HepG2 (cell line): ENCODE data around the gene DAB2IP. TPM values are rescaled to one million over a fixed set of nuclear protein-coding genes. Genes with fewer than 3 reads are reported as not detected.

Experiments
- ATAC-seq: fragments of 200-7000 bp; cut with Tn5 transposase; 3 replicates; pipeline ENCODE4 v1.9.1; 2020; ENCODE audit warnings: mild to moderate bottlenecking, moderate library complexity
- BruUV-seq: library from RNA; stranded (reverse); fragments of 400-500 nt; replicated peaks from 2 replicates; lab custom pipeline; 2021; lab: Mats Ljungman, UMichigan
- CTCF ChIA-PET: fragments of 300-600 bp; formaldehyde crosslinking; extraction: SDS; loops from one replicate; lab custom pipeline; 2021; ENCODE audit warnings: low total read pairs, inconsistent platforms, low intra/inter-chr PET ratio; lab: Yijun Ruan, JAX
- POLR2A ChIA-PET: fragments of 350-600 bp; sonication (Branson Sonifier 250); formaldehyde crosslinking; loops from one replicate; lab custom pipeline; 2020; ENCODE audit warnings: antibody characterized with exemption, inconsistent platforms; lab: Yijun Ruan, JAX
- DNase-seq: peaks from one replicate; pipeline ENCODE4 v3.0.0-alpha.2; 2015; ENCODE audit warnings: low spot score
- FAIRE-seq: peaks from 3 replicates; lab custom pipeline; 2011; peaks lifted over from hg19 to GRCh38; lab: Jason Lieb, UNC
- H2AFZ ChIP-seq: one replicate; pipeline ENCODE4 v1.6.1; 2011; ENCODE audit warnings: low read length, inconsistent platforms
- H3K27ac ChIP-seq: fragments of 300-600 bp; 3 replicates; pipeline ENCODE4 v1.8.0; 2011; ENCODE audit warnings: mixed run types, mild to moderate bottlenecking, mixed read lengths, low read length, inconsistent platforms; ENCODE audit not compliant: insufficient read depth; ENCODE audit errors: extremely low read length
- H3K27me3 ChIP-seq, 2 experiments: fragments of 200-600 bp in 1 of 2; 2 replicates in 1 of 2; 3 replicates in 1 of 2; pipeline versions ENCODE4 v1.6.0 to v1.8.0; 2011; ENCODE audit warnings: low read length in 2 of 2, mild to moderate bottlenecking in 2 of 2, moderate library complexity in 2 of 2, inconsistent platforms in 1 of 2; ENCODE audit not compliant: insufficient read depth in 2 of 2, control insufficient read depth in 1 of 2
- H3K36me3 ChIP-seq, 2 experiments: fragments of 200-600 bp in 1 of 2; replicated peaks in 1 of 2; 2 replicates in 1 of 2; 3 replicates in 1 of 2; pipeline versions ENCODE4 v1.5.1 to v1.8.0; 2011; ENCODE audit warnings: low read length in 2 of 2, inconsistent platforms in 1 of 2; ENCODE audit not compliant: insufficient read depth in 2 of 2, control insufficient read depth in 1 of 2
- H3K4me1 ChIP-seq: 2 replicates; pipeline ENCODE4 v1.5.1; 2012; ENCODE audit warnings: low read length, inconsistent platforms; ENCODE audit not compliant: insufficient read depth
- H3K4me2 ChIP-seq: 2 replicates; pipeline ENCODE4 v1.6.0; 2011; ENCODE audit warnings: low read depth, low read length, inconsistent platforms
- H3K4me3 ChIP-seq, 3 experiments: fragments of 200-600 bp in 1 of 3; sonication (generic), shearing (Covaris generic) in 1 of 3; replicated peaks in 1 of 3; 2 replicates each; pipeline ENCODE4 v1.5.1; 2011 to 2016; ENCODE audit warnings: low read length in 3 of 3, inconsistent platforms in 2 of 3, low read depth in 2 of 3, mild to moderate bottlenecking in 2 of 3, control low read depth in 1 of 3, mixed read lengths in 1 of 3; ENCODE audit not compliant: insufficient read depth in 1 of 3
- H3K79me2 ChIP-seq: one replicate; pipeline ENCODE4 v1.6.1; 2011; ENCODE audit warnings: low read length, inconsistent platforms; ENCODE audit not compliant: insufficient read depth
- H3K9ac ChIP-seq: 2 replicates; pipeline ENCODE4 v1.6.0; 2011; ENCODE audit warnings: mild to moderate bottlenecking, low read depth, low read length, inconsistent platforms; ENCODE audit not compliant: insufficient read depth
- H3K9me3 ChIP-seq: 2 replicates; pipeline ENCODE4 v1.5.1; 2012; ENCODE audit warnings: mild to moderate bottlenecking, low read length
- H4K20me1 ChIP-seq: 2 replicates; pipeline ENCODE4 v1.6.0; 2011; ENCODE audit warnings: inconsistent platforms, mild to moderate bottlenecking, low read length, moderate library complexity; ENCODE audit not compliant: insufficient read depth
- FOSL1 ChIP-seq: sonication (generic); formaldehyde crosslinking; IDR thresholded peaks from 2 replicates; pipeline ENCODE4 v1.9.0; 2021; ENCODE audit warnings: missing genetic modification reagents, borderline replicate concordance
- FOSL2 ChIP-seq: sonication (generic); formaldehyde crosslinking; IDR thresholded peaks from 2 replicates; pipeline ENCODE4 v1.4.0; 2020; ENCODE audit warnings: missing genetic modification reagents
- GATAD1 ChIP-seq: IDR thresholded peaks from 2 replicates; pipeline ENCODE4 v1.6.1; 2016; ENCODE audit warnings: missing genetic modification reagents, missing compliant biosample characterization
- HDAC2 ChIP-seq: sonication (generic); formaldehyde crosslinking; IDR thresholded peaks from 2 replicates; pipeline ENCODE4 v1.4.0; 2020; ENCODE audit warnings: missing genetic modification reagents
- KAT2B ChIP-seq: fragments of 150-350 bp; IDR thresholded peaks from 2 replicates; pipeline ENCODE4 v1.6.1; 2014; ENCODE audit warnings: low read depth, low read length, borderline replicate concordance
- MAF1 ChIP-seq: sonication (generic); formaldehyde crosslinking; IDR thresholded peaks from 2 replicates; pipeline ENCODE4 v1.5.0; 2020; ENCODE audit warnings: missing genetic modification reagents, borderline replicate concordance
- MXD4 ChIP-seq: IDR thresholded peaks from 2 replicates; pipeline ENCODE4 v1.6.1; 2016; ENCODE audit warnings: mild to moderate bottlenecking, missing biosample characterization, missing genetic modification reagents
- RARG ChIP-seq: sonication (generic); formaldehyde crosslinking; IDR thresholded peaks from 2 replicates; pipeline ENCODE4 v1.4.0; 2020; ENCODE audit warnings: low read depth, mild to moderate bottlenecking, missing genetic modification reagents
- SNRNP70 ChIP-seq: fragments of 200-400 bp; formaldehyde crosslinking; IDR thresholded peaks from 2 replicates; pipeline ENCODE4 v1.6.1; 2017; ENCODE audit warnings: mild to moderate bottlenecking, low read depth, low read length, moderate library complexity
- ZKSCAN5 ChIP-seq: sonication (generic); formaldehyde crosslinking; IDR thresholded peaks from 2 replicates; pipeline ENCODE4 v1.5.1; 2020; ENCODE audit warnings: mild to moderate bottlenecking, missing genetic modification reagents
- ZNF136 ChIP-seq: sonication (generic); formaldehyde crosslinking; IDR thresholded peaks from 2 replicates; pipeline ENCODE4 v1.8.1; 2022; ENCODE audit warnings: low read depth, mild to moderate bottlenecking, moderate library complexity, missing genetic modification reagents
- ZNF737 ChIP-seq: sonication (generic); formaldehyde crosslinking; IDR thresholded peaks from 2 replicates; pipeline ENCODE4 v1.5.0; 2020; ENCODE audit warnings: missing genetic modification reagents, mild to moderate bottlenecking, borderline replicate concordance
- WGBS: methylation state at CpG from one replicate; pipeline ENCODE4 v1.1.6; 2017; ENCODE audit warnings: low lambda C conversion rate; 5-methylcytosine and 5-hydroxymethylcytosine counted together
- in situ Hi-C: cut with HindIII; loops from 2 replicates; pipeline ENCODE4 v1.10.0; 2017; ENCODE audit warnings: low pct_unique_long_range_greater_than_20kb; ENCODE audit not compliant: extremely low pct_ligation_motif_present
- intact Hi-C: fragments of 100-400 bp; cut with micrococcal nuclease; formaldehyde crosslinking; loops from one replicate; pipeline ENCODE4 v1.10.0; 2022; ENCODE audit not compliant: unreplicated experiment
- polyA plus RNA-seq, 8 experiments: library from polyadenylated mRNA; depleted of rRNA in 3 of 8; stranded (reverse) in 7 of 8; unstranded in 1 of 8; fragments of >200 nt; fragmentation: Illumina TruSeq in 4 of 8; extraction: Trizol in 4 of 8; gene quantifications; 2 replicates each; pipeline versions ENCODE4 v1.2.1 to v1.2.3, GENCODE V29; 2011 to 2016; ENCODE audit warnings: low read depth in 4 of 8, missing spikeins in 1 of 8, mixed read lengths in 1 of 8; ENCODE audit not compliant: insufficient read depth in 1 of 8
- total RNA-seq, 5 experiments: library from RNA; depleted of rRNA; stranded (reverse); fragments of >200 nt; fragmentation: Illumina TruSeq; extraction: Trizol; gene quantifications; 2 replicates each; pipeline ENCODE4 v1.2.3, GENCODE V29; 2016; ENCODE audit warnings: low read depth in 1 of 5
- TF ChIP-seq, protein P1 (sequence below): IDR thresholded peaks from 2 replicates; pipeline ENCODE4 v1.6.1; 2016; ENCODE audit warnings: low read depth, missing genetic modification reagents, missing compliant biosample characterization
- TF ChIP-seq, protein P2 (sequence below): sonication (generic); formaldehyde crosslinking; IDR thresholded peaks from 2 replicates; pipeline ENCODE4 v1.8.1; 2023; ENCODE audit warnings: mild to moderate bottlenecking, missing genetic modification reagents

Gene DAB2IP
- total and polyA plus RNA-seq, 2 of the 13 experiments (the other 11 are each of a cell fraction or from before 2014, with no cell fraction given): 25.3 to 37.9 TPM

DNA sequence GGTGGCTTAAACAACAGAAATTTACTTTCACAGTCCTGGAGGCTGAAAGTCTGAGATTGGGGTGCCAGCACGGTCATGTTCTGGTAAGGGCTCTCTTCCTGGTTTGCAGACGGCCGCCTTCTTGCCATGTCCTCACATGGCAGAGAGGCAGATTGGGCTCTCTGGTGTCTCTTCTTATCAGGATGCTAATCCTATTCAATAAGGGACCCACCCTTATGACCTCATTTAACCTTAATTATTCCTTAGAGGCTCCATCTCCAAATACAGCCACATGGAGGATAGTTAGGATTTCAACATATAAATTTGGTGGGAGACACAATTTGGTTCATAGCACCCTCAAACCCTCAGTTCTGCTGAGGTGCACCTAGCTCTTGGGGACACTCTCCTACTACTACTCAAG, 180.4 kb downstream of the DAB2IP start:
- no peak for ATAC-seq
- H3K79me2 ChIP-seq: no peaks in the 10 kb centered on the region
- CTCF ChIA-PET: no interaction called here
- in situ Hi-C loops (no loop called here), intact Hi-C loops (no loop called here)
- H3K36me3 ChIP-seq: no peaks in the 10 kb centered on the region
- TF ChIP-seq RARG (no peak), ZNF136 (CRISPR knock-in tag) (no peak), MAF1 (no peak), SNRNP70 (no peak), ZNF737 (CRISPR knock-in tag) (no peak)
- H2AFZ ChIP-seq: no peak overlapping the region
- peaks cover 17% of the 10 kb centered on the region for H3K4me1 ChIP-seq
- no peak for FAIRE-seq
- H3K9ac ChIP-seq: no peak overlapping the region
- H3K27ac ChIP-seq: no peak overlapping the region
- no TSS peak for BruUV-seq
- 78% methylated on average over 3 of the region's 3 CpGs for WGBS
- peaks cover 3 to 11% of the 10 kb centered on the region in 2 experiments; a peak in 3 of 5 replicates for H3K27me3 ChIP-seq
- DNase-seq: no peak
- no peak overlapping the region for H3K4me2 ChIP-seq
- H3K4me3 ChIP-seq: no peak overlapping the region
- H4K20me1 ChIP-seq: no peaks in the 10 kb centered on the region
- POLR2A ChIA-PET: no interaction called here
- H3K9me3 ChIP-seq: no peaks in the 10 kb centered on the region

DNA sequence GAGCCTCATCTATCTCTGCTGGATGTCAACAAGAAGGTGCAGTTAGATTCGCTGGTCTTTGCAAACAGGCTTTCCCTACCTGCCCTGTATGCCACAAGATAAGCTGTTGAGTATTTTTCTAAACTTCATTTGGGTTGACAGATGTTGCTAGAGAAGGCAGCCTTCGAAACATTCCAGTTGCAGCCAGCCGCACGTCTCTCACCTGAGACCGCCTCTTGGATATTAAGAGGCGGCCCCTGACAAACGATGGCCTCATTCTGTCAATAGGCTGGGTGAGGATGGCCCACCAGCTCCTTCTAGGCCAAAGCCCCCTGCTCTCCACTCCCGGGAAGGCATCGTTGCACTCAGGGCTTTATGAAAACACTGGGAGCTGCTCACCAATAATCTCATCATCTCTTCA, 181.6 kb downstream of the DAB2IP start:
- ChIA-PET CTCF (no interaction called here), POLR2A (no interaction called here)
- in situ Hi-C loops (no loop called here), intact Hi-C loops (no loop called here)
- H3K36me3 ChIP-seq: no peaks in the 10 kb centered on the region
- no peak for DNase-seq
- peaks cover 17% of the 10 kb centered on the region for H3K4me1 ChIP-seq
- no peak overlapping the region for H3K9ac ChIP-seq
- H3K27me3 ChIP-seq: peaks cover 3 to 18% of the 10 kb centered on the region in 2 experiments; a peak in 3 of 5 replicates
- FAIRE-seq: no peak
- no peaks in the 10 kb centered on the region for H4K20me1 ChIP-seq
- no TSS peak for BruUV-seq
- ATAC-seq: no peak
- H3K4me3 ChIP-seq: no peak overlapping the region
- no peak overlapping the region for H3K27ac ChIP-seq
- no peak overlapping the region for H2AFZ ChIP-seq
- no peaks in the 10 kb centered on the region for H3K79me2 ChIP-seq
- no peak overlapping the region for H3K4me2 ChIP-seq
- 75% methylated on average over 8 of the region's 9 CpGs for WGBS
- no peaks in the 10 kb centered on the region for H3K9me3 ChIP-seq
- TF ChIP-seq, protein P1, sequence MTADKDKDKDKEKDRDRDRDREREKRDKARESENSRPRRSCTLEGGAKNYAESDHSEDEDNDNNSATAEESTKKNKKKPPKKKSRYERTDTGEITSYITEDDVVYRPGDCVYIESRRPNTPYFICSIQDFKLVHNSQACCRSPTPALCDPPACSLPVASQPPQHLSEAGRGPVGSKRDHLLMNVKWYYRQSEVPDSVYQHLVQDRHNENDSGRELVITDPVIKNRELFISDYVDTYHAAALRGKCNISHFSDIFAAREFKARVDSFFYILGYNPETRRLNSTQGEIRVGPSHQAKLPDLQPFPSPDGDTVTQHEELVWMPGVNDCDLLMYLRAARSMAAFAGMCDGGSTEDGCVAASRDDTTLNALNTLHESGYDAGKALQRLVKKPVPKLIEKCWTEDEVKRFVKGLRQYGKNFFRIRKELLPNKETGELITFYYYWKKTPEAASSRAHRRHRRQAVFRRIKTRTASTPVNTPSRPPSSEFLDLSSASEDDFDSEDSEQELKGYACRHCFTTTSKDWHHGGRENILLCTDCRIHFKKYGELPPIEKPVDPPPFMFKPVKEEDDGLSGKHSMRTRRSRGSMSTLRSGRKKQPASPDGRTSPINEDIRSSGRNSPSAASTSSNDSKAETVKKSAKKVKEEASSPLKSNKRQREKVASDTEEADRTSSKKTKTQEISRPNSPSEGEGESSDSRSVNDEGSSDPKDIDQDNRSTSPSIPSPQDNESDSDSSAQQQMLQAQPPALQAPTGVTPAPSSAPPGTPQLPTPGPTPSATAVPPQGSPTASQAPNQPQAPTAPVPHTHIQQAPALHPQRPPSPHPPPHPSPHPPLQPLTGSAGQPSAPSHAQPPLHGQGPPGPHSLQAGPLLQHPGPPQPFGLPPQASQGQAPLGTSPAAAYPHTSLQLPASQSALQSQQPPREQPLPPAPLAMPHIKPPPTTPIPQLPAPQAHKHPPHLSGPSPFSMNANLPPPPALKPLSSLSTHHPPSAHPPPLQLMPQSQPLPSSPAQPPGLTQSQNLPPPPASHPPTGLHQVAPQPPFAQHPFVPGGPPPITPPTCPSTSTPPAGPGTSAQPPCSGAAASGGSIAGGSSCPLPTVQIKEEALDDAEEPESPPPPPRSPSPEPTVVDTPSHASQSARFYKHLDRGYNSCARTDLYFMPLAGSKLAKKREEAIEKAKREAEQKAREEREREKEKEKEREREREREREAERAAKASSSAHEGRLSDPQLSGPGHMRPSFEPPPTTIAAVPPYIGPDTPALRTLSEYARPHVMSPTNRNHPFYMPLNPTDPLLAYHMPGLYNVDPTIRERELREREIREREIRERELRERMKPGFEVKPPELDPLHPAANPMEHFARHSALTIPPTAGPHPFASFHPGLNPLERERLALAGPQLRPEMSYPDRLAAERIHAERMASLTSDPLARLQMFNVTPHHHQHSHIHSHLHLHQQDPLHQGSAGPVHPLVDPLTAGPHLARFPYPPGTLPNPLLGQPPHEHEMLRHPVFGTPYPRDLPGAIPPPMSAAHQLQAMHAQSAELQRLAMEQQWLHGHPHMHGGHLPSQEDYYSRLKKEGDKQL: no peak
- TF ChIP-seq HDAC2 (no peak), FOSL1 (CRISPR knock-in tag) (no peak), KAT2B (no peak), FOSL2 (CRISPR knock-in tag) (no peak), ZKSCAN5 (CRISPR knock-in tag) (no peak), MXD4 (CRISPR knock-in tag) (no peak), GATAD1 (CRISPR knock-in tag) (no peak)
- TF ChIP-seq, protein P2, sequence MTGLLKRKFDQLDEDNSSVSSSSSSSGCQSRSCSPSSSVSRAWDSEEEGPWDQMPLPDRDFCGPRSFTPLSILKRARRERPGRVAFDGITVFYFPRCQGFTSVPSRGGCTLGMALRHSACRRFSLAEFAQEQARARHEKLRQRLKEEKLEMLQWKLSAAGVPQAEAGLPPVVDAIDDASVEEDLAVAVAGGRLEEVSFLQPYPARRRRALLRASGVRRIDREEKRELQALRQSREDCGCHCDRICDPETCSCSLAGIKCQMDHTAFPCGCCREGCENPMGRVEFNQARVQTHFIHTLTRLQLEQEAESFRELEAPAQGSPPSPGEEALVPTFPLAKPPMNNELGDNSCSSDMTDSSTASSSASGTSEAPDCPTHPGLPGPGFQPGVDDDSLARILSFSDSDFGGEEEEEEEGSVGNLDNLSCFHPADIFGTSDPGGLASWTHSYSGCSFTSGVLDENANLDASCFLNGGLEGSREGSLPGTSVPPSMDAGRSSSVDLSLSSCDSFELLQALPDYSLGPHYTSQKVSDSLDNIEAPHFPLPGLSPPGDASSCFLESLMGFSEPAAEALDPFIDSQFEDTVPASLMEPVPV (CRISPR knock-in tag): no peak
